Measurements from ENCODE around the gene TMED3.

GRCh38 chr15:79308874-79309273 is 2.0 kb upstream of the TMED3 start:
- TF ChIP-seq EZH2 (IDR thresholded peaks at IDR 0.05; ENCODE audit: borderline replicate concordance, low read depth, low read length, severe bottlenecking) (no peak), POLR2A (IDR thresholded peaks at IDR 0.05; ENCODE audit: low read depth, low read length) (no peak), CTCF (IDR thresholded peaks at IDR 0.05; ENCODE audit: extremely low read depth in 1 of 2, insufficient read depth in 1 of 2, low read depth in 1 of 2, low read length in 2 of 2) (no peak), MAX (IDR thresholded peaks at IDR 0.05; ENCODE audit: insufficient read depth, insufficient read length) (no peak), GATA2 (IDR thresholded peaks at IDR 0.05; ENCODE audit: insufficient read depth, insufficient read length, low read depth, low read length) (no peak), MYC (IDR thresholded peaks at IDR 0.05; ENCODE audit: low read depth, low read length) (no peak), JUN (IDR thresholded peaks at IDR 0.05; ENCODE audit: borderline replicate concordance, insufficient read depth, insufficient read length, low read depth) (no peak), POLR2AphosphoS5 (IDR thresholded peaks at IDR 0.05; ENCODE audit: insufficient read depth, low read depth, low read length) (no peak)
